GM12872 (cell line): Measurements from ENCODE around the gene ADIPOR1.

Experiments used
- TF ChIP-seq, protein P1 (sequence below): IDR thresholded peaks from 3 replicates; pipeline ENCODE4 v1.5.1; 2011; ENCODE audit warnings: low read depth, mild to moderate bottlenecking, low read length, moderate library complexity; ENCODE audit not compliant: insufficient read depth

The ADIPOR1 gene

DNA sequence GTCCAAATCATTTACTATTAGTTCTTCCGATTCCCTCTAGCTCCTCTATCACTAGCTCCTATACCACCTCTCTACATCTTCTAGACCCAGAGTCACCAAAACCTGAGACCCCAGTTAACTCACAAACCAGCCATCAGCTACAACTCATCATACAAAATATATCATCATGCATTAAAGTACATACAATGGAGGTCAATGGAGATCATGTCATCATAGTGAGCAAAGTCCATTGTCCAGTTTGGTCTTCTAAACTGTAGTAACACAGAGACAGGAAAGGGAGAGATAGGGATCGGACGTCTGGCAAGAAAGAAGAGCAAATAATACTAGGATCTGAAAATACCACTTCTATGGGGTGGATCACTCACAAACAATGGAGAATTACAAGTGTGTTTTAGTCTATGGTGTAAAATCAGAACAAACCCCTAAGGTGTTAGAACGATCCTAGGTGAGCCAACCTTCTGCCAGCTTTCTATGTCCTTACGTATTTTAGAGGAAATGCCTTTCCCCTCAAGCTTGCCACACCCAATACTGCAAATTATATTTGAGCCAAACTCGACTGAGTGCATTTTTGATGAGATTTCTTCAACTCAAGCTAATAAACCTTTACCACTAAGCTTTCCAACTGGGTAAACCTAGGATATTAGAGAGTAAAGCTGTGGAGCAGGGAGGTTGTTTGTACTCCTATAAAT lies 3.9 kb downstream of the ADIPOR1 start:
- TF ChIP-seq, protein P1, sequence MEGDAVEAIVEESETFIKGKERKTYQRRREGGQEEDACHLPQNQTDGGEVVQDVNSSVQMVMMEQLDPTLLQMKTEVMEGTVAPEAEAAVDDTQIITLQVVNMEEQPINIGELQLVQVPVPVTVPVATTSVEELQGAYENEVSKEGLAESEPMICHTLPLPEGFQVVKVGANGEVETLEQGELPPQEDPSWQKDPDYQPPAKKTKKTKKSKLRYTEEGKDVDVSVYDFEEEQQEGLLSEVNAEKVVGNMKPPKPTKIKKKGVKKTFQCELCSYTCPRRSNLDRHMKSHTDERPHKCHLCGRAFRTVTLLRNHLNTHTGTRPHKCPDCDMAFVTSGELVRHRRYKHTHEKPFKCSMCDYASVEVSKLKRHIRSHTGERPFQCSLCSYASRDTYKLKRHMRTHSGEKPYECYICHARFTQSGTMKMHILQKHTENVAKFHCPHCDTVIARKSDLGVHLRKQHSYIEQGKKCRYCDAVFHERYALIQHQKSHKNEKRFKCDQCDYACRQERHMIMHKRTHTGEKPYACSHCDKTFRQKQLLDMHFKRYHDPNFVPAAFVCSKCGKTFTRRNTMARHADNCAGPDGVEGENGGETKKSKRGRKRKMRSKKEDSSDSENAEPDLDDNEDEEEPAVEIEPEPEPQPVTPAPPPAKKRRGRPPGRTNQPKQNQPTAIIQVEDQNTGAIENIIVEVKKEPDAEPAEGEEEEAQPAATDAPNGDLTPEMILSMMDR, result no peak

DNA sequence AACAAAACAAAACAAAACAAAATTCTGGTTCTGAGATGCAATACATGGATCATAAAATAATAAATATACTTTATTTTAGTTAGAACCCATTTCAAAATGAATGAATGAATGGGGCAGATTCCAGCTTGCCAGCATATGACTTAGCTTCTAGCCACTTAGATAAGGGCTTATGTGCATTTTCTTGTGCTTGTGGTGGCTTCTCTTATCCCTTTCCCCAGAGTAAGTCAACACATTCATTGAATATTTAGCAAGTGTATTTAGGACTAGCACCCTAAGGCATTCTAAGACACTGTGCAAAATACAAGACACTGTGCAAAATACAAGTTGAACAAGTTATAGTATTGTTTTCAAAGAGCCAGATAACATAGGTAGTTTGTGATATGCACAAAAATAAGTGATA lies 4.7 kb downstream of the ADIPOR1 start:
- TF ChIP-seq, protein P1, result no peak

DNA sequence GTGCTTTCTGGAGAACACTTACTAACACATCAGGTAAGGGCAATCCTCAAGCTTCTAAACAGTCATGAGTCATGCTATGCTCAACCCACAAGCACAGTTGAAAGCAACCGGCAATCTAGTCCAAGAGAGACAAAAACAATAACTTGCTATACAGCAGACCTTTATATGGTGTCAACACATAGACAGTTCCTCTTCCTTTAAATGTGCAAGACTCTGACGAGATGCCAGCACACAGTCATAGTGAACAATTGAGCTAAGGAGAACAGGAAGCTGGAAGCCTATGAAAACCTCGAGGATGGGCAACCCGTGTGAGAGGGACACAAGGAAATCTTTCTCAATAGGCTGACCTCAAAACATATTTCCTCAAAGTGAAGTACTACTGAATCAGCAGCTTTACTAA lies 5.3 kb downstream of the ADIPOR1 start:
- TF ChIP-seq, protein P1, result no peak

DNA sequence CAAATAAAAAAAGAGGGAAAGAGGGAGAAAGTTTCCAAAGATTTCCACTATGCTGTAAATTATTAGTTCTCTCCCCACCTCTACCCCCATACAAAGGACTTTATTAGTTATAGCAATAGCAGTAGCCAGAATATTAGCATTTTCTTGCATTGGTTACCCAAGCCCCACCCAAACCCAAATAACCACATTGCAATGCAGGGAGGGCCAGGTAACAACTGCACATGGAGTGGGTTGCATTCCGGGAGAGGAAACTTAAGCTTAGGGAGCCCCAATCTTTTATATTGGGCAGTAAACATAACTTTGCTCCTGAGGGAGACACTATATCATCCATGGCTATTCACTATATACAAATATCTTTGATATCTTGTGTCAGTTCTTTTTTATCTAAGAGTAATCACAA lies 6.0 kb downstream of the ADIPOR1 start:
- TF ChIP-seq, protein P1, result no peak

DNA sequence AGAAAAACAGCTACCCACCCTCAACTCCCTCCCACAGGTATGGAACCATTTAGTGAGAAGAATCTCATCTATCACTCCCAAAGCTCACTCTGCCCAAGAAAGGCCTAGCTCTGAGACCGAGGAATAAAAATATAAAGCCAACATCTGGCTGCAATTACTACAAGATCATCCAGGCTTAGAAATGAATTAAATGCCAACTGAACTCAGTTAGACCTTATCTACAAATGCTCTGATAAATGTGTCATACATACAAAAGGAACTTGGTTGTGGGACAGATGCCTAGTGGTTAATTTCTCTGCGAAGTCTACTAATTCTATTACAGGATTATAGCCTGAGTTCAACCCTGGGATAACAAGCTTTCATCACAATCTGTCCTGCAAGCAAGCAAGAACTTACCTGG lies 6.7 kb downstream of the ADIPOR1 start:
- TF ChIP-seq, protein P1, result no peak

DNA sequence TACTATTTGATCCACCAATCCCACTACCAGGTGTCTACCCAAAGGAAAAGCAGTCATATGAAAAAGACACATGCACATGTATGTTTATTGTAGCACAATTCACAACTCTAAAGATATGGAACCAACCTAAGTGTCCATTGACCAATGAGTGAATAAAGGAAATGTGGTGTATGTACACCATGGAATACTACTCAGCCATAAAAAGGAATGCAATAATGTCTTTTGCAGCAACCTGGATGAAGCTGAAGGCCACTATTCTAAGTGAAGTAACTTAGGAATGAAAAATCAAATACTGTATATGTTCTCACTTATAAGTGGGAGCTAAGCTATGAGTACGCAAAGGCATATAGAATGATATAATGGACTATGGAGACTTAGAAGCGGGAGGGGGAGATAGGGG lies 12.6 kb downstream of the ADIPOR1 start:
- TF ChIP-seq, protein P1, result no peak

DNA sequence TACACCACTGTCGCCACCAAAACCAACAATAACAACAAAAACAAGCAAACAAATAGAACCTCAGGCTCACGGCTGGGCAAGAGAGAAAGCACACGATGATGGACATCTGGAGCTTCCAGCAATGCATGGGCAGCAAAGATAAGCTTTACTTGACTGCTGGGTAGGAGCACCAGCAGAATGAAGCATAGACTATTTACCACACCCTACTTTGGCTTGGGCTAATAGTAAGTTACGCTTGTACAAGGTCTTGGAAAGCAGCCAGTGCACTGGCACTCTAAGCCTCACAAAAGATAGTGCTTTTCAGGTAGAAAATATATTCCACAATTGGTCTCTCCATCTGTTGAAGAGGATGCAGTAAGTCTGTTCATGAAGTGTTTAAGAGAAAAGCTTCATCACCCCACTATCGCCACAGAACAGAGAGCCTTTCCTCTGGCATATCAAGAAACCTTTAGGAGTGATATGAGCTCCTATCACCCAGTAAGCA lies 13.6 kb downstream of the ADIPOR1 start:
- TF ChIP-seq, protein P1, result no peak
